HG02763 (cell line): Measurements from ENCODE around the gene BBS5.
A peak's percentile ranks its signal among the peaks of the same experiment; 100 is the strongest.
"Not testable (repeated sequence)": the region's sequence is repeated elsewhere in the genome, so short reads cannot be mapped to it uniquely, and the experiment has no call there.

ENCODE experiments used
- ATAC-seq: cut with Tn5 transposase; IDR thresholded peaks from one replicate; pipeline ENCODE4 v1.9.1; 2021; ENCODE audit warnings: mild to moderate bottlenecking, moderate library complexity; ENCODE audit not compliant: unreplicated experiment

The BBS5 gene

DNA sequence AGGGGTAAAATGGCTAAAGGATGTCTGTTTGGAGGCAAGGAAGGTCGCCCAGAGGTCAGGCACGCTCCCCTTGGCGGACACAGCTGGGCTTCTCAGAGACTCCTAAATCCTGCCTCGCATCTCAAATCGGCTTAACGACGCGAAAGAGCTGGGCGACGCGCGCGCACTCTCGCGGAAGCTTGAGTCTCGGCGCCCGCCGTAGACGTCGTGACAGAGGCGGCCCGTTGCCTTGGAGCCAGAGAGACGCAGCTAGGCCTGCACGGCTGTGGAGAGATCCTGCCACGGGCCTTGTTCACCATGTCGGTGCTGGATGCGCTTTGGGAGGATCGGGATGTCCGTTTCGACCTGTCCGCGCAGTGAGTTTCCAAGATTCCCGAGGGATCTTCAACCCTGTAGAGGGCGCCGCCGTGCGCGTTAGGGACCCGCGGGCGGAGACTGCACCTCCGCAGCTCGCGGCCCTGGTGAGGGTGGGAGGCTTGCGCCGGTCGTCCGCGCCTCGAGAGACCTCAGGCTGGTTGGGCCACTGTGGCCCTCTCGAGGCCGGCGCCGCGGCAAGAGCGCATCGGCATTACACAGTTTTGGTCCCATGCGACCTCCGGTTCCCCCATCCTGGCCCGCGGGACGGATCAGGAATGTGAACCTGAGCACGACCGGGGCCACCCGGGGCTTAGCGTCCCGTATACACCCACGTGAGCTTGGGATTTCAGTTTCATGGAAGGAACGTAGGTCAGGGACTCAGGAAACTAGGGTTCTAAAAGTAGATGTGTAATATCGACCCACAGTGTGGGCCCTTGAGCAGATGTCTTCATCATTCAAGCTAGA is at the start of gene BBS5:
BBS5 (plus strand) TSS at position 238 of the 822 bp plus-strand sequence; CDS start at position 298, 60 bp downstream.
- peak; percentile 93 for ATAC-seq

DNA sequence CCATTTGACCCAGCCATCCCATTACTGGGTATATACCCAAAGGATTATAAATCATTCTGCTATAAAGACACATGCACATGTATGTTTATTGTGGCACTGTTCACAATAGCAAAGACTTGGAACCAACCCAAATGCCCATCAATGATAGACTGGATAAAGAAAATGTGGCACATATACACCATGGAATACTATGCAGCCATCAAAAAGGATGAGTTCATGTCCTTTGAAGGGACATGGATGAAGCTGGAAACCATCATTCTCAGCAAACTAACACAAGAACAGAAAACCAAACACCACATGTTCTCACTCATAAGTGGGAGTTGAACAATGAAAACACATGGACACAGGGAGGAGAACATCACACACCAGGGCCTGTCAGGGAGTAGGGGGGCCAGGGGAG is 47.5 kb upstream of the BBS5 start:
- not testable (repeated sequence) for ATAC-seq

DNA sequence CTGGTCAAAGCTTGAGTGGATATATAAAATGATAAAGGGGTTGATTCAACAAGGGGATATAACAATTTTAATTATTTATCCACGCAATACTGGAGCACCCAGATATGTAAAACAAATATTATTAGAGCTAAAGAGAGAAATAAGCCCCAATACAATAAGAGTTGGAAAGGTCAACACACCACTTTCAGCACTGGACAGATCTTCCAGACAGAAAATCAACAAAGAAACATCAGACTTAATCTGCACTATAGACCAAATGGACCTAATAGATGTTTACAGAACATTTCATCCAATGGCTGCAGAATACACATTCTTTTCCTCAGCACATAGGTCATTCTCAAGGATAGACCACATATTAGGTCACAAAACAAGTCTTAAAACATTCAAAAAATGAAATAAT is 45.1 kb upstream of the BBS5 start:
- ATAC-seq: not testable (repeated sequence)

DNA sequence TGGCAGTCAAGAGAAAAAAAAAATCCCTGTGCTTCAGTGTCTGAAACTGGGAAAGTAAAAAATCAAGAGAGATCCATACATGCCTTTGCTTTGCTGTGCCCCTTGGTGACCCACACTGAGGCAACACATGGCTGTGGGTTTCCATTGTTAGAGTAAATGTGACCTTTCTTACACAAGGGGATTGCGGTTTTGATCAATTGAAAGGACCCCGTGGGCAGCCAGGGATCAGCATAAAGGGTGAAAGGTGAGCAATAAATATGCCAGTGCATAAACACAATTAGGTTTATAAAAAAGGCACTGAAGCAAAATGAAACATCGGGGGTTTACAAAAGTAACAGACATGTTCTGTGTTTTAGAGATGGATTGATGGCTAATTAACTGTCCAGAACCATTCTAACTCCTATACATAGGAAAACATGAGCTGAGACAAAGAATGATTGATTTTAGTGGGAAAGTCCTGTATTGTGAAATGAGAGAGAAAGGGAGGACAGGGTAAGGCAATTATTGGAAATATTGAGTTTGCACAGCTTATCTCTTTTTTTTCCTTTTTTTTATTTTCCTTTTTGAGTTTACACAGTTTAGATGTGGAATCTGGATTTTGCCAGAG is 40.7 kb upstream of the BBS5 start:
- ATAC-seq: no peak

DNA sequence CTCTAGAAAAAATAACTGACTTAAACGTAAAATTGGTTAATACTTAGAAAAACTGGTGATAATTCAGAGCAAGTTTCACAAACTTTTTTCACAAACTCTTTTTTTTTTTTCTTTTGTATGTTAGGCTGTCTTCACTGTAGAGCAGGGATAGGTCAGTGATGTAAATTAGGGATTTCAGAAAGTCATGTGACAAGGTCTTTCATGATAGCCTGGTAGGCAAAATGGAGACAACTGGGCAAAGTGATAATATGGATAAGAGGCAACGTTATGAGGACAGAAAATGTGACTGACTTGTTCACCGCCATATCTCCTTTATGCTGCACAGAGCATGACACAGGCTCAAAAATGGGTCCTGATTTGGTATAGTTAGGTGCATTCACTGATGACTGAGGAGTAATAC is 39.4 kb upstream of the BBS5 start:
- ATAC-seq: no peak

DNA sequence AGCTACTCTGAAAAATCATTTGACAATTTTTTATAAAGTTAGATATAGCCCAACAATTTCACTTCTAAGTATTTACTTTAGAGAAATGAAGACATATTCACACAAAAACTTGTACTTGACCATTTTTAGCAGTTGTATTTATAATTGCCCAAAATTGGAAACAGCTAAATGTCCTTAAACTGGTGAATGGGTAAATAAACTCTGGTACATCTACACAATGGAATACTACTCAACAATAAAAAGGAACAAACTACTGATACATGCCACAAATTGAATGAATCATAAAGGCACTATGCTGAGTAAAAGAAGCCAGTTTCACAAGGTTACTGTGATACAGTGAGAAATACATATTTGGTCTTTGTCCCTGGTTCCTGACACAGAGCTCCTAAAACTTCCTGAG is 32.8 kb upstream of the BBS5 start:
- no peak for ATAC-seq

DNA sequence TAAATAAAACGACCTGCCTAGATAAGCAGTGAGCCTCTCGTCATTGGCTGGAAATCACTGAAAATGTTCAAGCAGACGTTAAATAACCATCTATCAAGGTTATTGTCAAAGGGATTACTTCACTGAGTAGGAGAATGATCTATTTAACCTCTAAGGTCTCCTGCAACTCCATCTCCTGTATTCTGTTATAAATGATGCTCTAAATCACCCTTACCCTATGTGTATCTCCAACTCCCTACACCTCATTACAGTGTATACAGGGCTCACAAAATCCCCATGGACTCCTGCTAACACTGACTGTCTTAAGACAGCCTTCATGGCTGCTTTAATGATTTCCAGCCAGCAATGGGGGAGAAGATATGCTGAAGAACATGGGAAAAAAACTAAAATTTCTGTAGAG is 31.0 kb upstream of the BBS5 start:
- no peak for ATAC-seq

DNA sequence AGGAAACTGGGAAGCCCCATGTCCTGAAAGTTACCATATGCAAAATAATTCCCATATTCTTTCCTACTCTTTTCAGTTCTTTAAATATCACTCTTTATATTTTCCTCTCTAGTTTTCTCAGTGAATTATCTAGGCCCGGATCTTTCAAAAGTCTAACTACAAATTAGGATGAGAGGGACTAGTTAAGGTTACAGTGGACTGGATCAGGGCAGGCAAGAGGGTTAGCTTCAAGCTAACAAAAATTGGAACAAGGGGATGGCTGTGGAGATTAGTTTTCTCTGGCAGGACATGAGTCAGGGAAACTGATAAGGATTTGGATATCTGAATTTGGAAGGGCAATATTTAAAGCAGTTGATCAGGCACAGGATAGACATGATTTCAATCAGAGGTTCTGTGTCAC is 30.4 kb upstream of the BBS5 start:
- ATAC-seq: no peak

DNA sequence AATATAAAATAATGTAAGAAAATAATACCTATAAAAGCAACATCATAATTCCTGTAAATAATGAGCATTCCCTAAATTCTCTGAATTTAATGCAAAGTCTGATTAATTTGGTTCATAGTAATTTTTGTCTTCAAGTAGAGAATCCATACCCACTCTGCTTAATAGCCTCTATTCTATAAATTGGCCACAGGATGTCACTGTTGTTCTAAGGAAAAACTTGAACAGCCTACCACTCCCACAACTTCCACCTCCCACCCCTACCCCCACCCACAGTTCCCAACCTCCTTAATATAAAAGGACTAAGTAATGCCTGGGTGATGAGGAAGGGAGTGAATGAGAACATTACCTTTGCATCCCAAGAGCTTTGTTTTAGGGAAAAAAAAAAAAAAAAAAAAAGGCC is 27.2 kb upstream of the BBS5 start:
- no peak for ATAC-seq

DNA sequence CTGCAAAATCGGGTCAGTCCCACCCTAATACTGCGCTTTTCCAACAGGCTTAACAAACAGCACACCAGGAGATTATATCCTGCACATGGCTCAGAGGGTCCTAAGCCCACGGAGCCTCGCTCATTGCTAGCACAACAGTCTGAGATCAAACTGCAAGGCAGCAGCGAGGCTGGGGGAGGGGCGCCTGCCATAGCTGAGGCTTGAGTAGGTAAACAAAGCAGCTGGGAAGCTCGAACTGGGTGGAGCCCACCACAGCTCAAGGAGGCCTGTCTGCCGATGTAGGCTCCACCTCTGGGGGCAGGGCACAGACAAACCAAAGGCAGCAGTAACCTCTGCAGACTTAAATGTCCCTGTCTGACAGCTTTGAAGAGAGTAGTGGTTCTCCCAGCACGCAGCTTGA is 26.2 kb upstream of the BBS5 start:
- ATAC-seq: not testable (repeated sequence)

DNA sequence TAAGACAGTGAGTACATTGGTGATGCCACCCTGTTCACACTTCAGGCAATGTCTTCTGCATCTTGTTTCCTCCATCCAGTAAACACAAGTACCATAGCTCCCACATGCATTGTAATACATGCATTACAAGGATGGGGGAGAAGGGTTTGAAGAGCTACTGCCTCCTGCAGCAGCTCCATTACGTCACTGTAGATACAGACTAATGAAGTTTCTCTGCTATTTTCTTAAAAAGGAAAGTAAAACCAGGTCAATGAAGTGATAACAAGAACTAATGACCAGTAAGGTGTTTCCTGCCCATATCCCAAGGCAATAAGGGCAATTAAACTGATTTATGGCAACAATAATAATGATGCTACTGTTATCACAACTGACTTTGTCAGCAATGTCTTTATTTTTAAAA is 18.2 kb upstream of the BBS5 start:
- ATAC-seq: no peak

DNA sequence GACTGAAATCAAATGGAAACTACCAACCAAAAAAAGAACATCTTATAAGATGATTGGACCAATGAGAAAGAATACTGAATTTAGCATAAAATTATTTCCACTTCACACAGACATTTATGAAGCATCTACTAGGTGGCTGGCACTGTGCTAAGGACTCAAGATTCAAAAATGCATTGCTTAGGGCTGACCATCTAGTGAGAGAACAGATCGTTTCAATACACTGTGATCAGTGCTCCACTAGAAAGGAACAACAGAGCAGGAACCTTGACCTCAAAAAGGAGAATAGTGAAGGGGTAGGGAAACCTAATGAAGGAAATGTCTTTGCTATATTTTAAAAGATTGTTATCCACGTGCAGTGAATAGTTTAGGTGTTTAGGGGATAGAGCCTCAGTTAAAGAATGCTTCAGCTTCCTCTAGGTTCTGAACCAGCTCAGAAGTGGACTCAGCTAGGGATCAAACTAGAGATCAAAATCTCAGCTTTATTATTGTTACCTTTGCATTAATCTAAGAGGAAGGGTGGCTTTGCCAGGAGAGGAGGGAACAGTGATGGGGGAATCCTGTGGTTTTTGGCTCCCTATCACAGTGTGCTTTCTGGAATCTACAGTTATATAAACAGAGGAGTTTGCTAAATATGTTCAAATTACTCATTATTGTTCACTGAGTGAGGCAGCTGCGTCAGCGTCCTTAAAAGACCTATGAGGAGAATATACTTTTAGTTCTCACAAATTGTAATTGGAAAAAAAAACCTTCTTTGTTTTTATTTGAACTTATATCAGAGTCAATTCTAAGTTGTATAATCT is 16.2 kb upstream of the BBS5 start:
- no peak for ATAC-seq

DNA sequence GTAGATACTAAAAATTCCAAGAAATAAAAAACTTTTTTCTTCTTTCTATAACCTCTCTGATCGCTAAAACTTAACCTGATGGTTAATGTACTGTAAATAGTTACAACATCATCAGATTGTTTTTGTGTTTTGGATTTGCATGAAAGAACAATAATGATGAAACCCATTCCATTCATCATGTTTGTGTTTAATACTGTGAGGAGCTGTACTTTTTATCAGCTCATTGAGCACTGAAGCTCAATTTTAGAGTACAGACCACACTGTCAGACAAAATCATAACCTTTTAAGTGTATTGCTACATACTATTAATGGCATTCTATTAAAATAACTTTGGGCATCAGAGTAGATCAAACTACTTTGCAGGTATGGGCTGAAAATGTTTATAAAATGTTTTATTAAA is 14.8 kb upstream of the BBS5 start:
- ATAC-seq: no peak

DNA sequence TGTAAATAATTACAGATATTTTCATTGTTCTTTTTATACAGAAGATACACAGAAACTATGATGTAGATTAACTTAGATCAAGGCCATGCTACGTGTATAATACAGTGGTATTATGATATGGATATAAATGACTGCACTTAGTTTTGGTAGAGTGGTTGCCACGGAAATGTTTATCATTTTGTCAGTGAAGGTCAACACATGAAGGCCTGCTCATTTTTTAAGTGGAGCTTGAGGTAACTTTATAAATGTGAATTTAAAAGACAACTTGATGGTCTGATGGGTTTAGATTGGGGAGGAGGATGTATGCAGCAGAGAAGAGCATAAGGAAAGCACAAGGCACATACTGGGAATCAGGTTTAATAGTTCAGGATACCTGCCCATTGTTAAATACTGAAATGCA is 14.4 kb upstream of the BBS5 start:
- ATAC-seq: no peak

DNA sequence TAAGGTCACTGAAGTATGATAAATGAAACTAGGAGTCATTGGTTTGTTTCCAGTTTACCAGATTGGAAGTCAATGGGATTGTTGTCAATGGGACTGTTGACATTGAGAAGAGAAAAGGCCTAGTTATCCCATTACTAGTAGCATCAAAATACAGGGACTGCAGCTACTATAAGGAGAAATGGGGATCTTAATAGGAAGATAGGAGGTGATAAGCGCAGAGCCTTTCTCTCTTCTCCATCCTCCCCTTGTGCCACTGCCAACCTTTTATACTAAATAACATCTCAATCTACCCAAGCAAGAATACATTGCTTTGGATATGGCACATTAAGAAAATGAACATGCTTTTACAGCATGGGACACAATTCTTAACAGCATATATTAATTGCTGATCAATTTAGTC is 10.5 kb upstream of the BBS5 start:
- ATAC-seq: no peak

DNA sequence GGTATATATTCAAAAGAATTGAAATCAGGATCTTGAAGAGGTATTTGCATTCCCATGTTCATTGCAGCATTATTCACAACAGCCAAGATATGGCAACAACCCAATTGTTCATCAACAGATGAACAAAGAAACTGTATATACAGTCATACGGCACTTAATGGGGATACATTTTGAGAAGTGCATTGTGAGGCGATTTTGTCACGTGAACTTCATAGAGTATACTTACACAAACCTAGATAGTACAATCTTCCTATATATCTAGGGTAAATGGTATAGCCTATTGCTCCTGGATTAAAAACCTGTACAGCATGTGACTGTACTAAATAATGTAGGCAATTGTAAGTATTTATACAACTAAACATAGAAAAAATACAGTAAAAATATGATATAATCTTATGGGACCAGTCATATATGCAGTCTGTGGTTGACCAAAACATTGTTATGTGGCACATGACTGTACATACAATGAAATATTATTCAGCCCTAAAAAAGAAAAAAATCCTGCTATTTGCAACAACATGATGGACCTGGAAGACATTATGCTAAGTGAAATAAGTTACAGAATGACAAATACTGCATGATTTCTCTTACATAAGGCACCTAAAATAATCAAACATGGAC is 9.2 kb upstream of the BBS5 start:
- ATAC-seq: no peak

DNA sequence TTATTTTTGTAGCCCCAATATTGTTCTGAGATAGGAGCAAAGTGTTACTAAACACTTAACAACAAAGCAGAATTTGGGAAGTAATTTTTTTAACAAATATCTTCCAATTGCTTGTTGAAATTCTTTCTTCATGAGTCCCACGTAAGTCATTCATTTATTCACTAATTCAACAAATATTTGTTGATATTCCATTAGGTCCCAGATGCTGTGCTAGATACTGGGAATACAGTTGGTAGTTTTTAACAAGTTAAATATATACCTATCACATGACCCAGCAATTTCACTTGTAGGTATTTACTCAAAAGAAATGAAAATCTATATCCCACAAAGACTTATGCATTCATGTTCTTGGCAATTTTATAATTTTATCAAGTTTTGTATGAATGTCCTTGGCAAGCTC is 7.0 kb upstream of the BBS5 start:
- ATAC-seq: no peak

DNA sequence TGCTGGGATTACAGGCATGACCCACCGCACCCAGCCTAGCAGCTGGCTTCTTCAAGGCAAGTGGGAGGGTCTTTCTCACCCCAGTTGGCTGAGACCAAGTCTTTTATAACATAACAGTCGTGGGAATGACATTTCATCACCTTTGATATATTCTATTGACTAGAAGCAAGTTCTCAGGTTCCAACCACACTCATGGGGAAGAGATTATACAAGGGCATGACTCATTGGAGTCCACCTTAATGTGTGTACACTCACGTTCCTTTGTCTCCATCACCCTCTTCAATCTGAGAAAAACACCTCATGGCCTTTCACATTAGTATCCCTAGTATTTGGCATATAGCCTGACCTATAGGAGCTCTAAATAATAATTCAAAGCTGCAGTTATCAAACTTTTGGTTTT is 2.8 kb upstream of the BBS5 start:
- no peak for ATAC-seq

DNA sequence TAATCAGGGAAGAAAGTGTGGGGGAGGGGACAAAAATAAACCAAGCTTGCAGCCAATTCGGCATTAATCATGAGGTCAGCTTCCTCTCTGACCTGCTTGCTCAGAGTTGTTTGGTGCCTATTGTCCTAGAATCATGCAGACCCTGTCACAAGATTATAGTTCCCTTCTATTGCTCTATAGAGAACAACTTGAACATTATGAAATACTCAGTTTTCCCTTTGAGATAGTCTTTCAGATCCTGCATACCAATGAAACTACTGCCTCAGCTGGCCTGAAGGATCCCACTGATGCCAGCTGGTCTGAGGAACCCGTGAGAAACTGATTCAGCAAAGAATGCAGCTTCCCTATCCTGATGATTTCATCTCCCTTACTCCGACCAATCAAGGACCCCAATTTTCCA is 955 bp upstream of the BBS5 start:
- no peak for ATAC-seq

DNA sequence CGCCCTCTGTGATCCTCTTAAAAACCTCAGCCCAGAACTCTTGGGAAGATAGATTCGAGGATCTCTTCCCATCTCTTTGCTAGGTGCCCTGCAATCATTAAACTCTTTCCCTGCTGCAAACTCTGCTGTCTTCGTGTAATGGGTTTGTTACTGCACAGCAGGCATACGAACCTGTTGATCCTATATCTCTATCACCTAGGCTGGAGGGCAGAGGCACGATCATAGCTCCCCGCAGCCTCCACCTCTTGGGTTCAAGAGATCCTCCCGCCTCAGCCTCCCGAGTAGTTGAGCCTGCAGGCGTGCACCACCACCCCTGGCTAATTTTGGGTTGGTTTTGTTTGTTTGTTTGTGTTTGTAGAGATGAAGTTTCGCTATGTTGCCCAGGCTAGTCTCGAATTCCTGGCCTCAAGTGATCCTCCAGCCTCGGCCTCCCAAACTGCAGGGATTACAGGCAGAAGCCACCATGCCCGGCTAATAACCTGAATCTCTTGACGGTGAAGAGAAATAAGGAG is 493 bp upstream of the BBS5 start:
- no peak for ATAC-seq

DNA sequence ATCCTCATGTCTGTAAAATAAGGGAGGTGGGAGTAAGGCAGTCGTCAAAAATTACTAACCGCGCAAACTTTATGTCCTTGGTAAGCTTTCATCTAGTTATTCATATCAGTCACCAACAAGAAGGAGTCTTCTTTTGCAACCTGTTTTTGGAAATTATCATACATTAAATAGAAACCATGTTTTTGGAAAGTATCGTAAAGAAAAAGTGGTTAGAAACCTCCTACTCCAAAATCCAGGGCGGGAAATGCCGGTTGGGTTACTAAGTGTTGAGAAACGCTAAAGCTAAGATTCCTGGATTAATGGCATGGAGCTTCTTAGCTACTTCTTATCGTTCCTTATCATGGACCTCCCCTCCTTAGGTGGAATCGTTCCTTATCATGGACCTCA is 778 bp downstream of the BBS5 start:
- no peak for ATAC-seq
